Hepatocyte (in vitro differentiated cells): ENCODE measurements around the gene ABHD17A.
"Not testable (repeated sequence)": the region's sequence is repeated elsewhere in the genome, so short reads cannot be mapped to it uniquely, and the experiment has no call there.

Source experiments
- CTCF ChIP-seq: fragments of 200-600 bp; sonication (generic); IDR thresholded peaks from 2 replicates; pipeline ENCODE4 v1.5.1; 2016; ENCODE audit warnings: antibody characterized with exemption, mild to moderate bottlenecking; ENCODE audit not compliant: poor library complexity
- EZH2 ChIP-seq: fragments of 200-600 bp; sonication (generic); IDR thresholded peaks from 2 replicates; pipeline ENCODE4 v1.6.1; 2016; ENCODE audit warnings: antibody characterized with exemption, mild to moderate bottlenecking, borderline replicate concordance
- EZH2phosphoT487 ChIP-seq: fragments of 200-600 bp; sonication (generic); IDR thresholded peaks from one replicate; pipeline ENCODE4 v1.6.1; 2018; ENCODE audit warnings: antibody characterized with exemption, mild to moderate bottlenecking, low read depth, moderate library complexity; ENCODE audit not compliant: unreplicated experiment, severe bottlenecking

- TF ChIP-seq EZH2, CTCF, EZH2phosphoT487: not testable (repeated sequence)
Measured at GRCh38 chr19:1881393-1882088, 3.8 kb downstream of the ABHD17A start.
